Measurements from ENCODE around the gene PRSS48.

- TF ChIP-seq CTCF (IDR thresholded peaks at IDR 0.05) (no peak), EZH2 (IDR thresholded peaks at IDR 0.05) (no peak)
These were observed 17.2 kb upstream of the PRSS48 start for GRCh38 chr4:151259752-151260151.

All from neural progenitor cell (in vitro differentiated cells).